MG63 (cell line): ENCODE data around the gene APLP2. TPM values are rescaled to one million over a fixed set of nuclear protein-coding genes. Genes with fewer than 3 reads are reported as not detected.

Source experiments
- total RNA-seq: library from RNA; depleted of rRNA; stranded (reverse); fragments of >200 nt; shearing (Covaris generic); gene quantifications from 2 replicates; pipeline ENCODE4 v1.2.3, GENCODE V29; 2014; ENCODE audit warnings: low replicate concordance; rRNA removed

The APLP2 gene
- total RNA-seq, 1 experiment from 2014 or later = 369 TPM

Other genes starting within 250 kb of the APLP2 start
- gene NFRKB, start 174.3 kb upstream of the APLP2 start, total RNA-seq = 10.8 and 17.7 TPM in 2 replicates
- 3.6 and 4.9 TPM in 2 replicates for gene PRDM10, start 67.1 kb upstream of the APLP2 start, total RNA-seq
- gene ST14, start 89.9 kb downstream of the APLP2 start, total RNA-seq = not detected in 2 replicates
- 17.8 and 18.5 TPM in 2 replicates for gene ZBTB44, start 245.0 kb downstream of the APLP2 start, total RNA-seq